Measurements from ENCODE around the gene GNAS-AS1.

GNAS-AS1 gene

GRCh38 chr20:58841539-58842264 is 9.0 kb downstream of the GNAS-AS1 start:
- no peak overlapping the region for H3K4me3 ChIP-seq (ENCODE audit: low read length)
- TF ChIP-seq CTCF (conservative IDR thresholded peaks at IDR 0.05; ENCODE audit: low read depth, low read length) = no peak
- no peak for DNase-seq (ENCODE audit: low read depth)

DNA sequence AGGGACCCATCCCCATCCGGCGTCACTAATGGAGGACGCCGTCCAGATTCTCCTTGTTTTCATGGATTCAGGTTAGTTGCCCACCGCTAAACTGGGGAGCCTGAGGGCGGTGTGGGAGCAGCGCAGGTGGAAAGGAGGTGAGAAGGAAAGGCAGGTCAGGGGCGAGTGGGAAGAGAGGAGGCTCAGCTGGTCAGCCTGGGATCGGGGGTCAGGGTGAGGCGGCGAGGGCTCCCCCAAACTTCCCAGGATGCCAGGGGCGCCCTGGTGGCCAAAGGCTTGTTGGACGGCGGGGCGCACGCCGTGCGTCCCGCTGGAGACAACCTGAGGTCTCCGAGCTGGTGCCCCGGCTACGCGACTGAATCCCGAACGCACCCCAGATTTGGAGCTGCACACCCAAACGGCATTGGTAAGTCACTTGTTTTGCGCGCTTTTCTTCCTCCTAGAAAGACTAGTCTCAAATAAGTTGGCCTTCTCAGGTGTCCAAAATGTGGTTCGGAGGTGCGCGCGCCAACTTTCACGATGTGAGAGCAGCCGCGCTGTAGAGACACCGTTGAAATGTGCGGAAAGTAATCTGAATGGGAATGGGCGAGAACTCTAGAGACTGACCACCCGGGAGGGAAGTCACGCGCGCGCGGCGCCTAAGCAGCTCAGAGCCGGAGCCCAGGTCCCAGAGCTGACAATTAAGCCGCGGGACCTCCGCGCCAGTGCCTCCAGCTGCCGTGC is 9.7 kb downstream of the GNAS-AS1 start:
- TF ChIP-seq CTCF (conservative IDR thresholded peaks at IDR 0.05; ENCODE audit: low read depth, low read length) = no peak
- no peak overlapping the region for H3K4me3 ChIP-seq (ENCODE audit: low read length)
- DNase-seq (ENCODE audit: low read depth) = no peak

DNA sequence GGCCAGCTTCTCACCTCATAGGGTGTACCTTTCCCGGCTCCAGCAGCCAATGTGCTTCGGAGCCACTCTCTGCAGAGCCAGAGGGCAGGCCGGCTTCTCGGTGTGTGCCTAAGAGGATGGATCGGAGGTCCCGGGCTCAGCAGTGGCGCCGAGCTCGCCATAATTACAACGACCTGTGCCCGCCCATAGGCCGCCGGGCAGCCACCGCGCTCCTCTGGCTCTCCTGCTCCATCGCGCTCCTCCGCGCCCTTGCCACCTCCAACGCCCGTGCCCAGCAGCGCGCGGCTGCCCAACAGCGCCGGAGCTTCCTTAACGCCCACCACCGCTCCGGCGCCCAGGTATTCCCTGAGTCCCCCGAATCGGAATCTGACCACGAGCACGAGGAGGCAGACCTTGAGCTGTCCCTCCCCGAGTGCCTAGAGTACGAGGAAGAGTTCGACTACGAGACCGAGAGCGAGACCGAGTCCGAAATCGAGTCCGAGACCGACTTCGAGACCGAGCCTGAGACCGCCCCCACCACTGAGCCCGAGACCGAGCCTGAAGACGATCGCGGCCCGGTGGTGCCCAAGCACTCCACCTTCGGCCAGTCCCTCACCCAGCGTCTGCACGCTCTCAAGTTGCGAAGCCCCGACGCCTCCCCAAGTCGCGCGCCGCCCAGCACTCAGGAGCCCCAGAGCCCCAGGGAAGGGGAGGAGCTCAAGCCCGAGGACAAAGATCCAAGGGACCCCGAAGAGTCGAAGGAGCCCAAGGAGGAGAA is 10.5 kb downstream of the GNAS-AS1 start:
- no peak for DNase-seq (ENCODE audit: low read depth)
- no peak overlapping the region for H3K4me3 ChIP-seq (ENCODE audit: low read length)
- TF ChIP-seq CTCF (conservative IDR thresholded peaks at IDR 0.05; ENCODE audit: low read depth, low read length) = no peak

DNA sequence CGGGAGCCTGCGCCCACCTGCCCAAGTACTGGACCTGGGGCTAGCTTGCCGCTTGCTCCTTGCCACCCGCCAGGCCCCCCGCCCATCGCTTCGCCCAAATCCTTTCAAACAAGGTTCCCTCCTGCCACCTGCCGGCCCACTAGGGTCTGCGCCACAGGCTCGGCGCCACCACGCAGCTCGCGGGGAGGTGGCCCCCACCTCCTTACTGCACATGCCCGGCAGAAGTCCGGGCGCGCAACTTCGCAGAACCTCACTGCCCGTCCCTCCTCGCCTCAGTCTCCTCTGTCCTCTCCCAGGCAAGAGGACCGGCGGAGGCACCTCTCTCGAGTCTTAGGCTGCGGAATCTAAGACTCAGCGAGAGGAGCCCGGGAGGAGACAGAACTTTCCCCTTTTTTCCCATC is 11.2 kb downstream of the GNAS-AS1 start:
- DNase-seq (ENCODE audit: low read depth) = no peak
- peak; percentile 48 for TF ChIP-seq CTCF (conservative IDR thresholded peaks at IDR 0.05; ENCODE audit: low read depth, low read length)
- H3K4me3 ChIP-seq (ENCODE audit: low read length) = no peak overlapping the region

DNA sequence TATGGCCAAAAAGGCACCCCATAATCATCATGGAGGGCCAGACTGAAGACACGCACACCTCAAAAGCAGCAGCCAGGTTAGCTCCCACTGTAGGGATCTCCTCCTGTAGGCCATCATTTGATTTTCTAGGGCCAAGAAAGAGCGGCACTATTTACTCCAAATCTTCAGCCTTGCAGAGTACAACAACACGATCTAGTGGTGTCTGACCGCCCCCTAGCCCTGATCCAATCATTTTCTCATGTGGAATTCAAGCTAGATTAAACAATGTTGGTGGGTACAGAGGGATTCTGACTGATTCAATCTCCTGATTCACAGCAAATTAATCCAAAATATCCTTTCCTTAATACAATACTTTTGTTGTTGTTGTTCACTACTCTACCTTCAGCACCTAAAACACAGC is 12.5 kb downstream of the GNAS-AS1 start:
- no peak for DNase-seq (ENCODE audit: low read depth)
- no peak overlapping the region for H3K4me3 ChIP-seq (ENCODE audit: low read length)
- TF ChIP-seq CTCF (conservative IDR thresholded peaks at IDR 0.05; ENCODE audit: low read depth, low read length) = no peak

DNA sequence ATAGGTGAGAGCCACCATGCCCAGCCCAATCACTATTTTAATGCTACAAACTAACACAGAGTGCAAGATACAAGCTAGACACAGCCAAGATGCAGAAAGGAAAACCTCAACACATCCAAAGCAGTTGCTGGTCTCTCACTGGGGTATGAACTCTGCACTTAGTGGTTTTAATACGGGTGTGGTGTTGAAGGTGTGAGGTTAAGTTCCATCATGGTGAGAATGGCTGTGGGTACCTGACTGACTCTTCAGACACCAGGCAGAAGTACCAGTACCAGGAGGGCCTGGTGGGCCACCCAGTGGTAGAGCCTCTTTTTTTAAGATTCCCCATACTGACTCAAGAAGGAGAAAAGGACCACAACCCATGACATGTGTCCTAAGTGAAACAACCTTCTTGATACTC is 13.0 kb downstream of the GNAS-AS1 start:
- TF ChIP-seq CTCF (conservative IDR thresholded peaks at IDR 0.05; ENCODE audit: low read depth, low read length) = no peak
- H3K4me3 ChIP-seq (ENCODE audit: low read length) = no peak overlapping the region
- DNase-seq (ENCODE audit: low read depth) = no peak

All from retinal pigment epithelial cell (primary cell).